CD14-positive monocyte (primary cell): Measurements from ENCODE around the gene OTOR. TPM values are rescaled to one million over a fixed set of nuclear protein-coding genes. Genes with fewer than 3 reads are reported as not detected.

Experiments used
- DNase-seq, 3 donors: peaks; one replicate each; pipeline ENCODE4 v3.0.0-alpha.2; 2011 to 2022
- H2AFZ ChIP-seq: 2 replicates; pipeline ENCODE4 v1.6.0; 2012; ENCODE audit warnings: mild to moderate bottlenecking, low read depth, low read length, inconsistent platforms; ENCODE audit not compliant: insufficient read depth, poor library complexity, severe bottlenecking
- H3K27ac ChIP-seq, 2 donors: 1 replicate in 1 of 2; 2 replicates in 1 of 2; pipeline ENCODE4 v1.5.1; 2012 to 2013; ENCODE audit warnings: low read length in 2 of 2, control low read depth in 1 of 2, inconsistent platforms in 1 of 2, low read depth in 1 of 2, mild to moderate bottlenecking in 1 of 2
- H3K27me3 ChIP-seq, 2 donors: one replicate each; pipeline versions ENCODE4 v1.6.0 to v1.6.1; 2011 to 2013; ENCODE audit warnings: low read length in 2 of 2; ENCODE audit not compliant: control insufficient read depth in 2 of 2, insufficient read depth in 2 of 2
- H3K36me3 ChIP-seq, 2 donors: replicated peaks in 1 of 2; 1 replicate in 1 of 2; 2 replicates in 1 of 2; pipeline versions ENCODE4 v1.5.1 to v1.6.1; 2012 to 2013; ENCODE audit warnings: low read length in 2 of 2, control low read depth in 1 of 2, inconsistent platforms in 1 of 2, mild to moderate bottlenecking in 1 of 2; ENCODE audit not compliant: insufficient read depth in 2 of 2, control insufficient read depth in 1 of 2
- H3K4me1 ChIP-seq, 2 donors: 1 replicate in 1 of 2; 2 replicates in 1 of 2; pipeline versions ENCODE4 v1.5.1 to v1.6.1; 2012 to 2013; ENCODE audit warnings: low read length in 2 of 2, control low read depth in 1 of 2, inconsistent platforms in 1 of 2, mild to moderate bottlenecking in 1 of 2, moderate library complexity in 1 of 2; ENCODE audit not compliant: insufficient read depth in 2 of 2, control insufficient read depth in 1 of 2
- H3K4me2 ChIP-seq: replicated peaks from 2 replicates; pipeline ENCODE3; 2012; ENCODE audit warnings: low read length, moderate library complexity, mild to moderate bottlenecking; ENCODE audit not compliant: poor library complexity, severe bottlenecking; ENCODE audit errors: extremely low read depth
- H3K4me3 ChIP-seq, 3 experiments: fragments of 200-600 bp in 1 of 3; sonication (generic) in 1 of 3; replicated peaks in 1 of 3; 1 replicate in 2 of 3; 2 replicates in 1 of 3; pipeline ENCODE4 v1.5.1; 2011 to 2013; ENCODE audit warnings: low read length in 3 of 3, mild to moderate bottlenecking in 3 of 3, control low read depth in 2 of 3, low read depth in 2 of 3, inconsistent platforms in 1 of 3, moderate library complexity in 1 of 3
- H3K79me2 ChIP-seq: 2 replicates; pipeline ENCODE4 v1.6.0; 2012; ENCODE audit warnings: mild to moderate bottlenecking, control low read depth, inconsistent platforms, low read length, moderate library complexity; ENCODE audit not compliant: insufficient read depth
- H3K9ac ChIP-seq: 2 replicates; pipeline ENCODE4 v1.6.0; 2017; ENCODE audit warnings: low read length, mild to moderate bottlenecking; ENCODE audit not compliant: insufficient read depth, poor library complexity, severe bottlenecking
- H3K9me3 ChIP-seq, 2 donors: replicated peaks in 1 of 2; 1 replicate in 1 of 2; 2 replicates in 1 of 2; pipeline versions ENCODE4 v1.5.1 to v1.6.1; 2012 to 2013; ENCODE audit warnings: low read length in 2 of 2, control low read depth in 1 of 2; ENCODE audit not compliant: control insufficient read depth in 1 of 2, insufficient read depth in 1 of 2
- H4K20me1 ChIP-seq: 2 replicates; pipeline ENCODE4 v1.6.0; 2012; ENCODE audit warnings: mild to moderate bottlenecking, low read length, control low read depth, moderate library complexity; ENCODE audit not compliant: insufficient read depth
- H3K27ac Mint-ChIP-seq, 7 donors: one replicate each; pipeline ENCODE4 v1.8.0; 2020; ENCODE audit warnings: mild to moderate bottlenecking in 7 of 7, mixed read lengths in 7 of 7, moderate library complexity in 6 of 7, inconsistent platforms in 2 of 7
- H3K27me3 Mint-ChIP-seq, 3 donors: one replicate each; pipeline ENCODE4 v1.8.0; 2021 to 2022; ENCODE audit warnings: low read depth in 3 of 3, mild to moderate bottlenecking in 3 of 3, mixed read lengths in 3 of 3, moderate library complexity in 3 of 3, inconsistent platforms in 1 of 3
- H3K36me3 Mint-ChIP-seq, 2 donors: one replicate each; pipeline ENCODE4 v1.8.0; 2020; ENCODE audit warnings: mixed read lengths in 2 of 2, inconsistent platforms in 1 of 2, mild to moderate bottlenecking in 1 of 2
- H3K4me1 Mint-ChIP-seq: one replicate; pipeline ENCODE4 v1.8.0; 2020; ENCODE audit warnings: mild to moderate bottlenecking, mixed read lengths
- H3K4me3 Mint-ChIP-seq, 2 donors: one replicate each; pipeline ENCODE4 v1.8.0; 2020; ENCODE audit warnings: mild to moderate bottlenecking in 2 of 2, mixed read lengths in 2 of 2, moderate library complexity in 1 of 2
- H3K9me3 Mint-ChIP-seq, 7 donors: one replicate each; pipeline ENCODE4 v1.8.0; 2020 to 2022; ENCODE audit warnings: mixed read lengths in 7 of 7, mild to moderate bottlenecking in 6 of 7, moderate library complexity in 6 of 7, inconsistent platforms in 2 of 7
- WGBS: methylation state at CpG from one replicate; pipeline ENCODE4 v1.1.5; 2013; ENCODE audit warnings: missing lambda C conversion rate; ENCODE audit not compliant: insufficient coverage; 5-methylcytosine and 5-hydroxymethylcytosine counted together
- intact Hi-C, 2 donors: fragments of 100-400 bp; cut with micrococcal nuclease; formaldehyde crosslinking; loops; one replicate each; pipeline versions ENCODE4 v1.15.0 to v1.15.1; 2023
- polyA plus RNA-seq, 3 donors: library from polyadenylated mRNA; depleted of rRNA in 1 of 3; unstranded in 2 of 3; stranded (reverse) in 1 of 3; fragments of 300-500 nt in 2 of 3; fragments of >200 nt in 1 of 3; fragmentation: Illumina TruSeq in 2 of 3; gene quantifications; 1 replicate in 2 of 3; 2 replicates in 1 of 3; pipeline ENCODE4 v1.2.3, GENCODE V29; 2012 to 2021
- TF ChIP-seq, protein P1 (sequence below): fragments of 200-600 bp; IDR thresholded peaks from one replicate; pipeline ENCODE4 v1.8.0; 2022; ENCODE audit warnings: antibody characterized with exemption, mild to moderate bottlenecking

OTOR gene
- polyA plus RNA-seq, 3 donors: not detected

GRCh38 chr20:16785226-16785625, 37.1 kb downstream of the OTOR start:
- intact Hi-C loops: no loop called here
- no peaks in the 10 kb centered on the region for H3K9me3 ChIP-seq
- 83% methylated on average over 1 of the region's 1 CpG for WGBS
- Mint-ChIP-seq H3K4me1 (no peaks in the 10 kb centered on the region), H3K4me3 (no peak overlapping the region), H3K36me3 (no peaks in the 10 kb centered on the region), H3K27me3 (peaks cover 0 to 8% (median 1%) of the 10 kb centered on the region in 3 donors), H3K27ac (no peak overlapping the region), H3K9me3 (peaks cover 0 to 9% (median 6%) of the 10 kb centered on the region in 7 donors)
- no peak overlapping the region for H3K4me3 ChIP-seq
- no peaks in the 10 kb centered on the region for H3K36me3 ChIP-seq
- no peak overlapping the region for H2AFZ ChIP-seq
- no peak for DNase-seq
- H3K27me3 ChIP-seq: peaks cover 0 to 2% of the 10 kb centered on the region in 2 donors
- H3K9ac ChIP-seq: no peak overlapping the region
- no peaks in the 10 kb centered on the region for H3K4me1 ChIP-seq
- no peak overlapping the region for H3K27ac ChIP-seq
- no peaks in the 10 kb centered on the region for H4K20me1 ChIP-seq
- no peak overlapping the region for H3K4me2 ChIP-seq
- H3K79me2 ChIP-seq: no peaks in the 10 kb centered on the region
- TF ChIP-seq, protein P1, sequence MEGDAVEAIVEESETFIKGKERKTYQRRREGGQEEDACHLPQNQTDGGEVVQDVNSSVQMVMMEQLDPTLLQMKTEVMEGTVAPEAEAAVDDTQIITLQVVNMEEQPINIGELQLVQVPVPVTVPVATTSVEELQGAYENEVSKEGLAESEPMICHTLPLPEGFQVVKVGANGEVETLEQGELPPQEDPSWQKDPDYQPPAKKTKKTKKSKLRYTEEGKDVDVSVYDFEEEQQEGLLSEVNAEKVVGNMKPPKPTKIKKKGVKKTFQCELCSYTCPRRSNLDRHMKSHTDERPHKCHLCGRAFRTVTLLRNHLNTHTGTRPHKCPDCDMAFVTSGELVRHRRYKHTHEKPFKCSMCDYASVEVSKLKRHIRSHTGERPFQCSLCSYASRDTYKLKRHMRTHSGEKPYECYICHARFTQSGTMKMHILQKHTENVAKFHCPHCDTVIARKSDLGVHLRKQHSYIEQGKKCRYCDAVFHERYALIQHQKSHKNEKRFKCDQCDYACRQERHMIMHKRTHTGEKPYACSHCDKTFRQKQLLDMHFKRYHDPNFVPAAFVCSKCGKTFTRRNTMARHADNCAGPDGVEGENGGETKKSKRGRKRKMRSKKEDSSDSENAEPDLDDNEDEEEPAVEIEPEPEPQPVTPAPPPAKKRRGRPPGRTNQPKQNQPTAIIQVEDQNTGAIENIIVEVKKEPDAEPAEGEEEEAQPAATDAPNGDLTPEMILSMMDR: no peak

Other genes with a start within 250 kb of the OTOR start
- 1 to 10 TPM in 2 of 3 donors, under 1 TPM in 1; 0.89 to 2.9 (median 2.8) TPM for gene KIF16B, start 174.9 kb upstream of the OTOR start, polyA plus RNA-seq
- gene SNRPB2, start 18.3 kb upstream of the OTOR start, polyA plus RNA-seq: 10 to 100 TPM; 25.2 to 66.3 (median 62.3) TPM